CD8-positive, alpha-beta memory T cell (primary cell): Measurements from ENCODE around the gene DSN1. TPM values are rescaled to one million over a fixed set of nuclear protein-coding genes. Genes with fewer than 3 reads are reported as not detected.

Experiments
- CTCF ChIA-PET: fragments of 350-600 bp; sonication (Branson Sonifier 250); formaldehyde crosslinking; loops from one replicate; lab custom pipeline; 2021; ENCODE audit warnings: antibody characterized with exemption; lab: Charles Lee
- POLR2A ChIA-PET: fragments of 350-600 bp; sonication (Branson Sonifier 250); formaldehyde crosslinking; loops from one replicate; lab custom pipeline; 2021; ENCODE audit warnings: antibody characterized with exemption; lab: Charles Lee
- DNase-seq, 5 donors: peaks; one replicate each; pipeline versions ENCODE4 v3.0.0 to v3.0.0-alpha.2; 2020 to 2022; ENCODE audit warnings: mixed read lengths in 1 of 5
- H3K27ac ChIP-seq: one replicate; pipeline ENCODE4 v1.7.0; 2013; ENCODE audit warnings: low read depth, mild to moderate bottlenecking, low read length, moderate library complexity
- H3K27me3 ChIP-seq: 2 replicates; pipeline ENCODE4 v1.7.0; 2013; ENCODE audit warnings: low read length, mild to moderate bottlenecking; ENCODE audit not compliant: insufficient read depth, poor library complexity, severe bottlenecking
- H3K36me3 ChIP-seq: 2 replicates; pipeline ENCODE4 v1.7.0; 2013; ENCODE audit warnings: mild to moderate bottlenecking, low read length, moderate library complexity; ENCODE audit not compliant: insufficient read depth
- H3K4me1 ChIP-seq: 2 replicates; pipeline ENCODE4 v1.7.0; 2013; ENCODE audit warnings: mild to moderate bottlenecking, low read length, moderate library complexity; ENCODE audit not compliant: insufficient read depth
- H3K4me3 ChIP-seq: 2 replicates; pipeline ENCODE4 v1.7.0; 2013; ENCODE audit warnings: mild to moderate bottlenecking, low read length
- H3K9me3 ChIP-seq: 2 replicates; pipeline ENCODE4 v1.7.0; 2013; ENCODE audit warnings: mild to moderate bottlenecking, low read length
- H3K27ac Mint-ChIP-seq, 8 donors: one replicate each; pipeline ENCODE4 v1.8.0; 2020 to 2021; ENCODE audit warnings: mixed read lengths in 8 of 8, mild to moderate bottlenecking in 6 of 8, inconsistent platforms in 3 of 8, moderate library complexity in 3 of 8
- H3K27me3 Mint-ChIP-seq, 2 donors: one replicate each; pipeline ENCODE4 v1.8.0; 2020 to 2021; ENCODE audit warnings: mixed read lengths in 2 of 2, mild to moderate bottlenecking in 1 of 2, moderate library complexity in 1 of 2
- H3K36me3 Mint-ChIP-seq, 3 donors: one replicate each; pipeline ENCODE4 v1.8.0; 2020 to 2021; ENCODE audit warnings: mixed read lengths in 3 of 3, inconsistent platforms in 1 of 3, mild to moderate bottlenecking in 1 of 3
- H3K4me1 Mint-ChIP-seq, 3 donors: one replicate each; pipeline ENCODE4 v1.8.0; 2020 to 2021; ENCODE audit warnings: mixed read lengths in 3 of 3, inconsistent platforms in 1 of 3, mild to moderate bottlenecking in 1 of 3
- H3K4me3 Mint-ChIP-seq, 7 donors: one replicate each; pipeline ENCODE4 v1.8.0; 2020 to 2021; ENCODE audit warnings: mixed read lengths in 7 of 7, mild to moderate bottlenecking in 6 of 7, moderate library complexity in 4 of 7, inconsistent platforms in 2 of 7
- H3K9me3 Mint-ChIP-seq, 5 donors: one replicate each; pipeline ENCODE4 v1.8.0; 2020 to 2022; ENCODE audit warnings: mixed read lengths in 5 of 5, mild to moderate bottlenecking in 3 of 5, moderate library complexity in 2 of 5, inconsistent platforms in 1 of 5
- polyA plus RNA-seq: library from polyadenylated mRNA; unstranded; fragments of 300-500 nt; fragmentation: Illumina TruSeq; gene quantifications from one replicate; pipeline ENCODE4 v1.2.3, GENCODE V29; 2021
- total RNA-seq, 2 experiments: library from RNA; stranded (reverse); gene quantifications; one replicate each; pipeline ENCODE4 v1.2.3, GENCODE V29; 2021

DSN1 gene
- total and polyA plus RNA-seq, 3 experiments from 2014 or later: 6.7 to 24.7 (median 23.1) TPM

- Mint-ChIP-seq H3K4me3 (no peak overlapping the region), H3K9me3 (no peaks in the 10 kb centered on the region), H3K27me3 (peaks cover 0 to 9% of the 10 kb centered on the region in 2 donors), H3K36me3 (no peaks in the 10 kb centered on the region), H3K27ac (no peak overlapping the region), H3K4me1 (no peaks in the 10 kb centered on the region)
- ChIA-PET POLR2A (no interaction called here), CTCF (interaction anchor here (1.0 kb wide), 1 partner anchor 590 kb away, joined by 3 read pairs; no protein-coding TSS in a partner anchor)
- Histone ChIP-seq H3K9me3 (no peaks in the 10 kb centered on the region), H3K27ac (no peak overlapping the region), H3K36me3 (no peaks in the 10 kb centered on the region), H3K4me1 (no peaks in the 10 kb centered on the region), H3K4me3 (no peak overlapping the region), H3K27me3 (no peaks in the 10 kb centered on the region)
- DNase-seq: no peak
These were observed 18.9 kb upstream of the DSN1 start for GRCh38 chr20:36792422-36792821.

- H3K27me3 Mint-ChIP-seq: peaks cover 0 to 5% of the 10 kb centered on the region in 2 donors
- no peak overlapping the region for H3K4me3 Mint-ChIP-seq
- Histone ChIP-seq H3K4me1 (no peaks in the 10 kb centered on the region), H3K4me3 (no peak overlapping the region), H3K27ac (no peak overlapping the region), H3K27me3 (no peaks in the 10 kb centered on the region), H3K9me3 (no peaks in the 10 kb centered on the region), H3K36me3 (no peaks in the 10 kb centered on the region)
- ChIA-PET CTCF (interaction anchor here (1.4 kb wide), 1 partner anchor 16 kb away, joined by 3 read pairs; no protein-coding TSS in a partner anchor), POLR2A (no interaction called here)
- DNase-seq: no peak
- peak overlapping the region in 1 of 8 donors; percentile 19 for H3K27ac Mint-ChIP-seq
- no peaks in the 10 kb centered on the region for H3K4me1 Mint-ChIP-seq
- H3K9me3 Mint-ChIP-seq: no peaks in the 10 kb centered on the region
- no peaks in the 10 kb centered on the region for H3K36me3 Mint-ChIP-seq
These were observed 18.3 kb upstream of the DSN1 start for GRCh38 chr20:36791862-36792261.

- POLR2A ChIA-PET: no interaction called here
These were observed 13.1 kb upstream of the DSN1 start for GRCh38 chr20:36786663-36787062.

GRCh38 chr20:36786246-36786645 lies 12.7 kb upstream of the DSN1 start:
- no peak overlapping the region for H3K4me3 ChIP-seq
- H3K27ac ChIP-seq: no peak overlapping the region
- Mint-ChIP-seq H3K27ac (no peak overlapping the region), H3K36me3 (no peaks in the 10 kb centered on the region), H3K27me3 (peaks cover 0 to 3% of the 10 kb centered on the region in 2 donors), H3K9me3 (no peaks in the 10 kb centered on the region), H3K4me3 (no peak overlapping the region), H3K4me1 (no peaks in the 10 kb centered on the region)
- H3K36me3 ChIP-seq: no peaks in the 10 kb centered on the region
- no peaks in the 10 kb centered on the region for H3K27me3 ChIP-seq
- POLR2A ChIA-PET: no interaction called here
- H3K9me3 ChIP-seq: no peaks in the 10 kb centered on the region
- CTCF ChIA-PET: no interaction called here
- no peak for DNase-seq
- no peaks in the 10 kb centered on the region for H3K4me1 ChIP-seq

More at GRCh38 chr20:36786663-36787062, 13.1 kb upstream of the DSN1 start:
- no peaks in the 10 kb centered on the region for H3K4me1 ChIP-seq
- no peaks in the 10 kb centered on the region for H3K36me3 ChIP-seq
- no peak overlapping the region for H3K4me3 ChIP-seq
- no peak overlapping the region for H3K27ac ChIP-seq
- Mint-ChIP-seq H3K27me3 (peaks cover 0 to 3% of the 10 kb centered on the region in 2 donors), H3K36me3 (no peaks in the 10 kb centered on the region), H3K27ac (no peak overlapping the region), H3K4me1 (no peaks in the 10 kb centered on the region), H3K9me3 (no peaks in the 10 kb centered on the region), H3K4me3 (no peak overlapping the region)
- CTCF ChIA-PET: no interaction called here
- no peak for DNase-seq
- no peaks in the 10 kb centered on the region for H3K9me3 ChIP-seq
- H3K27me3 ChIP-seq: no peaks in the 10 kb centered on the region

GRCh38 chr20:36785308-36785707 lies 11.7 kb upstream of the DSN1 start:
- DNase-seq: no peak
- H3K4me1 Mint-ChIP-seq: no peaks in the 10 kb centered on the region
- peaks cover 0 to 3% of the 10 kb centered on the region in 2 donors for H3K27me3 Mint-ChIP-seq
- no peak overlapping the region for H3K4me3 ChIP-seq
- no peaks in the 10 kb centered on the region for H3K4me1 ChIP-seq
- H3K36me3 Mint-ChIP-seq: no peaks in the 10 kb centered on the region
- H3K27ac Mint-ChIP-seq: no peak overlapping the region
- no peaks in the 10 kb centered on the region for H3K36me3 ChIP-seq
- no peak overlapping the region for H3K4me3 Mint-ChIP-seq
- no peaks in the 10 kb centered on the region for H3K9me3 ChIP-seq
- no peaks in the 10 kb centered on the region for H3K27me3 ChIP-seq
- CTCF ChIA-PET: interaction anchor here (1.2 kb wide), 1 partner anchor 11 kb away, joined by 3 read pairs; no protein-coding TSS in a partner anchor
- POLR2A ChIA-PET: no interaction called here
- H3K27ac ChIP-seq: no peak overlapping the region
- no peaks in the 10 kb centered on the region for H3K9me3 Mint-ChIP-seq

GRCh38 chr20:36784900-36785299 lies 11.3 kb upstream of the DSN1 start:
- H3K9me3 Mint-ChIP-seq: no peaks in the 10 kb centered on the region
- no peaks in the 10 kb centered on the region for H3K9me3 ChIP-seq
- no peaks in the 10 kb centered on the region for H3K4me1 Mint-ChIP-seq
- CTCF ChIA-PET: interaction anchor here (1.2 to 1.4 kb wide), 2 partner anchors 10 to 30 kb away, joined by 3 read pairs; no protein-coding TSS in a partner anchor
- H3K4me3 ChIP-seq: no peak overlapping the region
- POLR2A ChIA-PET: no interaction called here
- DNase-seq: no peak
- no peak overlapping the region for H3K27ac Mint-ChIP-seq
- peaks cover 0 to 3% of the 10 kb centered on the region in 2 donors for H3K27me3 Mint-ChIP-seq
- H3K27ac ChIP-seq: no peak overlapping the region
- H3K4me1 ChIP-seq: no peaks in the 10 kb centered on the region
- H3K4me3 Mint-ChIP-seq: no peak overlapping the region
- H3K36me3 Mint-ChIP-seq: no peaks in the 10 kb centered on the region
- no peaks in the 10 kb centered on the region for H3K36me3 ChIP-seq
- no peaks in the 10 kb centered on the region for H3K27me3 ChIP-seq

GRCh38 chr20:36784116-36784515 lies 10.6 kb upstream of the DSN1 start:
- Mint-ChIP-seq H3K4me1 (no peaks in the 10 kb centered on the region), H3K36me3 (no peaks in the 10 kb centered on the region), H3K9me3 (no peaks in the 10 kb centered on the region), H3K4me3 (no peak overlapping the region), H3K27ac (no peak overlapping the region), H3K27me3 (peaks cover 0 to 3% of the 10 kb centered on the region in 2 donors)
- Histone ChIP-seq H3K4me3 (no peak overlapping the region), H3K36me3 (no peaks in the 10 kb centered on the region), H3K27ac (no peak overlapping the region), H3K9me3 (no peaks in the 10 kb centered on the region), H3K27me3 (no peaks in the 10 kb centered on the region), H3K4me1 (no peaks in the 10 kb centered on the region)
- ChIA-PET CTCF (interaction anchor here (1.2 to 1.4 kb wide), 2 partner anchors 10 to 29 kb away, joined by 3 read pairs; no protein-coding TSS in a partner anchor), POLR2A (no interaction called here)
- no peak for DNase-seq

GRCh38 chr20:36779656-36780025 lies 6.1 kb upstream of the DSN1 start:
- no peaks in the 10 kb centered on the region for H3K36me3 Mint-ChIP-seq
- peaks cover 0 to 3% of the 10 kb centered on the region in 2 donors for H3K27me3 Mint-ChIP-seq
- H3K27ac Mint-ChIP-seq: peak overlapping the region in 1 of 8 donors; percentile 85
- peaks cover 0 to 3% (median 3%) of the 10 kb centered on the region in 3 donors for H3K4me1 Mint-ChIP-seq
- Histone ChIP-seq H3K36me3 (no peaks in the 10 kb centered on the region), H3K4me3 (no peak overlapping the region), H3K9me3 (no peaks in the 10 kb centered on the region), H3K4me1 (no peaks in the 10 kb centered on the region), H3K27ac (no peak overlapping the region), H3K27me3 (no peaks in the 10 kb centered on the region)
- ChIA-PET CTCF (no interaction called here), POLR2A (no interaction called here)
- no peaks in the 10 kb centered on the region for H3K9me3 Mint-ChIP-seq
- no peak for DNase-seq
- no peak overlapping the region for H3K4me3 Mint-ChIP-seq
